Ectodermal cell (in vitro differentiated cells): ENCODE results near the gene KIAA1671.

Experiments used
- H3K27ac ChIP-seq: 2 replicates; pipeline ENCODE4 v1.7.0; 2013; ENCODE audit warnings: mild to moderate bottlenecking, low read depth, low read length; ENCODE audit not compliant: insufficient read depth, poor library complexity, severe bottlenecking
- H3K27me3 ChIP-seq: 2 replicates; pipeline ENCODE4 v1.7.0; 2013; ENCODE audit warnings: mild to moderate bottlenecking, low read length; ENCODE audit not compliant: insufficient read depth, control insufficient read depth, poor library complexity, severe bottlenecking
- H3K36me3 ChIP-seq: one replicate; pipeline ENCODE4 v1.7.0; 2013; ENCODE audit warnings: low read length; ENCODE audit not compliant: control insufficient read depth, insufficient read depth
- H3K4me1 ChIP-seq: one replicate; pipeline ENCODE4 v1.7.0; 2013; ENCODE audit warnings: low read length; ENCODE audit not compliant: control insufficient read depth, insufficient read depth
- H3K4me3 ChIP-seq: 2 replicates; pipeline ENCODE4 v1.7.0; 2013; ENCODE audit warnings: low read depth, low read length, control low read depth; ENCODE audit not compliant: insufficient read depth
- H3K9me3 ChIP-seq: 2 replicates; pipeline ENCODE4 v1.7.0; 2013; ENCODE audit warnings: mild to moderate bottlenecking, low read length, moderate library complexity; ENCODE audit not compliant: control insufficient read depth
- WGBS, 2 experiments: methylation state at CpG; one replicate each; pipeline ENCODE4 v1.1.7; 2013; ENCODE audit warnings: missing lambda C conversion rate in 2 of 2; 5-methylcytosine and 5-hydroxymethylcytosine counted together

The KIAA1671 gene

DNA sequence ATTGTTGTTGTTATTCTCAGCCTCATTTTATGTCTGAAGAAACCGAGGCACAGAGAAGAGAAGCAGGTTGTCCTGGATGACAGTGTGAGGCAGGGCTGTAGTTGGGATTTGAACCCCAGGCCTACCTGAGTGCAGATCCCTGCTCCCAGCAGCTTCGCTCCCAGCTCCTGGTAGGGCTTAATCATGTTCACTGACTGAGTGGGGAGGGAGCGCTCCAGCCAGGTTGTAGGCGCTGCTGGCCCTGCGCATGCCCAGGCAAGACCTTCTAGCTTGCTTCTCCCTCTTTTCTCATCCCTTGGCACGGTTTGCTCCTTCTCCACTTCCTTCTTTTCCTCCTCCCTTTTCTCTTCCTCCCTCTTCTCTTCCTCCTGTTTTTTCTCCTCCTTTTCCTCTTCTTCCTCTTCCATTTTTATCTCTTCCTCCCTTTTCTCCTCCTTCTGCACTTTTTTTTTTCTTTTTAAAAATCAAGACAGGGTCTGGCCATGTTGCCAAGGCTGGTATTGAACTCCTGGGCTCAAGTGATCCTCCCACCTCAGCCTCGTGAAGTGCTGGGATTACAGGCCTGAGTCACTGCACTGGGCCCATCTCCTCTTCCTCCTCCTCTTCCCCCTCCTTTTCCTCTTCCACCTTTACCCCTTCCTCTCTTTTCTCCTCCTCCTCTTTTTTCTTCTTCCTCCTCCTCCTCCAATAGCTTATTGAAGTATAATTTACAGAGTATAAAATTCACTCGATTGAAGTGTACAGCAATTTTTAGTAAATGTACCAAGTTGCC, 109.3 kb downstream of the KIAA1671 start:
- Histone ChIP-seq H3K9me3 (no peaks in the 10 kb centered on the region), H3K4me1 (peaks cover 10% of the 10 kb centered on the region), H3K27ac (no peak overlapping the region), H3K27me3 (no peaks in the 10 kb centered on the region), H3K4me3 (no peak overlapping the region), H3K36me3 (no peaks in the 10 kb centered on the region)
- WGBS, 2 experiments = 88 to 89% methylated on average over 8 of the region's 8 CpGs

DNA sequence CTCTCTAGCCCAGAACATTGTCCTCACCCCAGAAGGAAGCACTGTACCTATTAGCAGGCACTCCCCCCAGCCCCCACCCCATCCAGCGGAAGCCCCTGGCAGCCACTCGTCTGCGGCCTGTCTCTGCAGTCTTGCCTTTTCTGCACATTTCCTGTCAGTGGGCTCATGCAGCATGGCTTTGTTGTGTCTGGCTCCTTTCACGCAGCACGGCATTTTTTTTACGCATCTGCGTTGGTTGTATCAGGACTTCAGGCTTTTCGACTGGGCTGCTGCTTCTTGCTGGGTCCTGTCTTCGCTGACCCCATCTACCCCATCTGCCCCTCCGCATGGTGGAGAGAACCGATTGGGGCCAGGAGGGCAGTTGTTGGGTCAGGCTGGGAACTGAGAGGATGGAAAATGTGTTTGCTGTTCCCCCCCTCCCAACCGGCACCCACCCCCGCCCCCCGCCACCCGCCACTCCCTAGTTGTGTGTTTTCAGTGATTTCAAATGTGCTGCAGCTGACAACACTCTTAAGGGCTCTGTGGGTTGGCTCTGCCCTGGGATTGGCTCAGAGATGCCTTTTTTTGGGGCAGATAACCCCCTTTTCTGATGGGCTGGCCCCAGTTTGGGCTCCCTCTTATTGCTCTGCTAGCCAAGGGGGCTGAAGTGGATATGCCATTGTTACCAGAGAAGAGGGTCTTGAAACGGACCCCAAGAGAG, 110.0 kb downstream of the KIAA1671 start:
- H3K4me3 ChIP-seq = no peak overlapping the region
- no peak overlapping the region for H3K27ac ChIP-seq
- WGBS, 2 experiments = 91 to 93% methylated on average over 15 to 16 of the region's 16 CpGs

DNA sequence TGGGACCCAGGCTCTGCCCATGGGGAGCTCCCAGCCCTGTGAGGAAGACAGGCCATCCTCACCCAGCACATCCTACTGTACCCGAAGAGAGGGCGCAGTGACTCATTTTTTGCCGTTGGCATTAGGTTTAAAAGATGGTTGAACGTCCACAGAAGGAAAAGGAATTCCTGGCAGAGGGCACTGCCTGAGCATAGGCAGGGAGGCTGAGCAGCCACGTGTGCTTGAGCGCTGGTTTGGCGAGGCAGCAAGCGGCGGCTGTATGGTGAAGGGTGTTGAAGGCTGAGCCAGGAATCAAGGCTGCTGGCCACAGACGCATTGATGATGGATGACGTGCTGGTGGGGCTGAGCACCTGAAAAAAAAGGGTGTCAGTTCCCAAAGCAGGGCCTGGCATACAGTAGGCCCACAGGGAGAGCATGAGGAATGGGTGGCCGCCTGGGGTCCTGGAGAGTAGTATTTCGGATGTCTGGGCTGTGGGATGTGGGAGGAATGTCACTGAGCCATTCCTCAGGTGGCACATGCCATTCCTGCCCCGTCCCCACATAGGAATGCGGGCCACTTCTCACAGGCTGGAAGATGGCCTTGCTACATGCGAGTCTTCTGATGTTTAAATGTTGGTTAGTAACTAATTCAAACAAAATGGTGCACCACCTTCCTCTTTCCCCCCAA, 112.5 kb downstream of the KIAA1671 start:
- 92 to 95% methylated on average over 15 to 16 of the region's 16 CpGs for WGBS, 2 experiments
- H3K4me3 ChIP-seq = no peak overlapping the region
- H3K27me3 ChIP-seq = no peaks in the 10 kb centered on the region
- H3K4me1 ChIP-seq = peaks cover 10% of the 10 kb centered on the region
- no peaks in the 10 kb centered on the region for H3K36me3 ChIP-seq
- no peak overlapping the region for H3K27ac ChIP-seq
- H3K9me3 ChIP-seq = no peaks in the 10 kb centered on the region

More for the DNA sequence above, 110.0 kb downstream of the KIAA1671 start:
- Histone ChIP-seq H3K27me3 (no peaks in the 10 kb centered on the region), H3K9me3 (no peaks in the 10 kb centered on the region), H3K4me1 (peaks cover 10% of the 10 kb centered on the region), H3K36me3 (no peaks in the 10 kb centered on the region)

DNA sequence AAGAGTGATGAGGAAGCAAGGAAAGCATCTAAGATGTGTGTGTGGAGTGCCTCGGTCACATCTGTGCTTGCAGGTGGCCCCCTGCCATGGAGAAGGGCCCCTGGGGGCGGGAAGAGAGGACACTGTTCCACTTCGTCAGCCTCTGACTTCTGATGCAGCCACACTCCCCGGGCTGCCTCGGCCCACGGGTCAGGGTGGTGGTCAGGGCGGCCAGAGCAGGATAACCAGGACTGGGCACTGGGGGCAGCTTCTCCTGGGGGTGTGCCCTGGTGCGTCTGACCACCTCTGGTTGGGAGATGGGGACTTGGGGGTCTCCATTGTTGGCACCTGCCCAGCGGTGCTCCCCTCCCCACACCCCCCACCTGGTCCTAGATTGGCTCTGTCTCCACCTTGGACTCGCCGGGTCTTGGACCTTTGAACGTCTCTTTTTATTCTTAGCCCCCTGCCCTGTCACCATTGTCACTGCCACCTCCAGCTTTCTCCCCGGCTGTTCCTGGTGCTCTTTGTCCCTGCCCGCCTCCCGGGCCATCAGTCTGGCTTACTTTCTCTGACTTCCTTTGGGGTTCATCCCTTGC, 114.4 kb downstream of the KIAA1671 start:
- no peaks in the 10 kb centered on the region for H3K27me3 ChIP-seq
- no peaks in the 10 kb centered on the region for H3K36me3 ChIP-seq
- H3K9me3 ChIP-seq = no peaks in the 10 kb centered on the region
- peaks cover 3% of the 10 kb centered on the region for H3K4me1 ChIP-seq
- WGBS, 2 experiments = 91 to 93% methylated on average over 15 of the region's 15 CpGs
- H3K27ac ChIP-seq = no peak overlapping the region
- no peak overlapping the region for H3K4me3 ChIP-seq

DNA sequence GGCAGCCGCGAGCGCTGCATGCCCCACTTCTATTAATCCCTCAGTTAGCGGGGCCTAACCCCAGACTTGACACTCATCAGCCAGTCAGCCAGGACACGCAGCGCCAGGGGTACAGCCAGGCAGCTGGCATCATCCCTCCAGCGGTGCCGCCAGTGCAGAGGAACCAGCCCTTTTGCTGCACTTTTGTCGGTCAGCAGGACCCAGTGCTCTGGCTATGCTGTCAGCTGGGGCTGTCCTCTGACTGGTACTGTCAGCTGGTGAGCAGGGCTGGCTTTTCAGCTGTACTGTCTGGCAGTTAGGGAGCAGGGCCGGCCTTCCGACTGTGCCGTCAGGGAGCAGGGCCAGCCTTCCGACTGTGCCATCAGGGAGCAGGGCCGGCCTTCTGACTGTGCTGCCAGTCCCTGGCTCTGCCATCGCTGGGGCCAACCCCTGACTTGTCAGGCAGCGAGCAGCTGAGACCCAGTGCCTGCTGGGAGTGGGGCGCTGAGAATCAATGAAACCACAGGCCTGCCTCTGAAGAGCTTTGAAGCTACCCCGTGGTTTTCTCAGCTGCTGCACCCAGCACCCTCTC, 115.4 kb downstream of the KIAA1671 start:
- H3K9me3 ChIP-seq = no peaks in the 10 kb centered on the region
- H3K4me1 ChIP-seq = no peaks in the 10 kb centered on the region
- H3K36me3 ChIP-seq = no peaks in the 10 kb centered on the region
- H3K27me3 ChIP-seq = no peaks in the 10 kb centered on the region
- H3K27ac ChIP-seq = no peak overlapping the region
- H3K4me3 ChIP-seq = no peak overlapping the region
- WGBS, 2 experiments = 90 to 91% methylated on average over 18 of the region's 18 CpGs

DNA sequence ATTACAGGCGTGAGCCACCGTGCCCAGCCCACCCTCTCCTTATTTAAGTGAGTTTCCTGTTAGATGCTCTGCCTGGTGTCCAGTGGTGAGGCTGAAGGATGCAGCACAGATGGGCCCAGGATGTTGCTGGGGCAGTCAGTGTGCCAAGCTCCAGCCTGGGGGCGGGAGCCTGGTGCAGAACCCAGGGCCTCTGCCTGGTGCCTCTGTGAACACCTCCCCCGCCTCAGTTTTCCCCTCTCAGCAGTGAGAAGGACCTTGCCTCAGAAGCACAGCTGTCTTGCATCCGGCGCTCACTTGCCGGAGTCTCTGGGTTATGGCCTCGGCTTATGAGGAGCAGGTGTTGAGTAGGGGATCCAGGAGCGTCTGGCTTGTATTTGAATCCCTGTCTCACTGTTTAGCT, 116.2 kb downstream of the KIAA1671 start:
- WGBS, 2 experiments = 93 to 95% methylated on average over 9 of the region's 9 CpGs
- Histone ChIP-seq H3K9me3 (no peaks in the 10 kb centered on the region), H3K27ac (no peak overlapping the region), H3K4me3 (no peak overlapping the region), H3K4me1 (no peaks in the 10 kb centered on the region), H3K27me3 (no peaks in the 10 kb centered on the region), H3K36me3 (no peaks in the 10 kb centered on the region)

DNA sequence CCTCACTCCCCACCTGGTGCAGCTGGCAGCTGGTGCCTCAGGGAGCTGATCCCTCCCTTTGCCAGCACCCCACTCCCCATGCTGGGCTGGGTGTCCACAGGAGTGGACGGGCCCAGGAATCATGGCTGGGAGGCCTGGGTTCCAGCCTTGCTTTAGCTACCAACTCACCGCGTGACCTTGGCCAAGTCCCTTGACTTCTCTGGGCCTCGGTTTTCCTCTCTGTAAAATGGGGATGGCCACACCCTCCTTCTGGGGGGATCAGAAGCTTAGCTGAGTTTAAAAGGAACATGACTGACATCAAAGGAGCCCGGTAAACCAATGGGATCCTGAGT, 116.9 kb downstream of the KIAA1671 start:
- H3K27me3 ChIP-seq = no peaks in the 10 kb centered on the region
- H3K36me3 ChIP-seq = no peaks in the 10 kb centered on the region
- no peaks in the 10 kb centered on the region for H3K9me3 ChIP-seq
- H3K4me3 ChIP-seq = no peak overlapping the region
- 91 to 96% methylated on average over 5 of the region's 5 CpGs for WGBS, 2 experiments
- no peaks in the 10 kb centered on the region for H3K4me1 ChIP-seq
- H3K27ac ChIP-seq = no peak overlapping the region

DNA sequence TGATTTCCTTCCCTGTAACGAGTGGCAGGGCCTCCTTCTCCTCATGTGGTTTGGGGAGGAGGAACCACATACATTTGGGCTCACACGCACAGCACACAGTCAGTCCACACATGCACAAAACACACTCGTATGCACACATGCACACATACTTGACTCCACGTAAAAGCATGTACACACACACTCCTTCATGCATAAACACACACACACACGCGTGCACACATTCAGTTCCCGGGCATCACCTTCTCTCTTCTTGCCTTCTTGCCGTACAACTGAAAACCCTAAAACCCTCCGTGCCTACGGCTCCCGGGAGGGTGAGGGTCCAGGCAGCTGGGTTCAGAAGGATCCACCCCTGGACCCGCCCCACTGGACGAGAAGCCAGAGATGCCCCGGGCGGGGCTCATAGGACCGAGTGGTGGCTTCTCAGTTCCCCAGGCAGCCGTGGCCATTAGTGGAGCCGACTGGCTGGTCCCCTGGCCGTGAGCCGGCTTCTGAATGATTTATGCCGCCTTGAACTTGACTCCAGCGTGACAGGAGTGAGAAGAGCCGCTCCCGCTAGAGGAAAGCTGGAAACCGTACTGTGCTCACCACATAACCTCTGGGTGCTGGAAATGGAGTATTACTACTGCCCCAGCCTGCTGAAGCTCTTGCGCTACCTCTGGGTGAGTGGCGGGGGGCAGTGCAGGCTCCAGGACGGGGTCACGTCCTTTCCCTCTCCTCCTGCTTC, 117.4 kb downstream of the KIAA1671 start:
- WGBS, 2 experiments = 89 to 92% methylated on average over 29 of the region's 29 CpGs
- Histone ChIP-seq H3K9me3 (no peaks in the 10 kb centered on the region), H3K27ac (no peak overlapping the region), H3K4me3 (no peak overlapping the region), H3K4me1 (no peaks in the 10 kb centered on the region), H3K27me3 (no peaks in the 10 kb centered on the region), H3K36me3 (no peaks in the 10 kb centered on the region)

DNA sequence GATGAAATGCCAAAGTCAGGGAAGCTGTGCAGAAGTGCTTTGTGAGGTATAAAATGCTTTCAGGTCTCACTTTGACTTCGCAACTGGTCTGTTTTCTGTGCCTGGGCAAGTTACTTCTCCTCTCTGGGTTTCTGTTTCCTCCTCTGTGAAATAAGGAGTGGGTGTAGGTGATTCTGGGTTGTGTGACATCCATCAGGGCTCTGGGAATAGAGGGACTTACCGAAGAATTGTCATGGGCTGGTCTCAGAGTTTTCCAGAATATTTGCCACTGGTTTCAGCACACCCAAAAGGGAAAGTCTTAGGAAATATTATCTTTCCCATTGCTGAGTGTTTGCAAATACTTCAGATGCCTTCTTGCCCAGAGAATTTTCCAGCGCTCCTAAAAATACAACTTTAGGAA, 118.4 kb downstream of the KIAA1671 start:
- 93 to 99% methylated on average over 3 of the region's 3 CpGs for WGBS, 2 experiments
- Histone ChIP-seq H3K36me3 (no peaks in the 10 kb centered on the region), H3K27me3 (no peaks in the 10 kb centered on the region), H3K4me3 (no peak overlapping the region), H3K27ac (no peak overlapping the region), H3K4me1 (no peaks in the 10 kb centered on the region), H3K9me3 (no peaks in the 10 kb centered on the region)
